EH (cell line): ENCODE data around the gene SBF1.
"Not testable (repeated sequence)": the region's sequence is repeated elsewhere in the genome, so short reads cannot be mapped to it uniquely, and the experiment has no call there.

ENCODE experiments used
- DNase-seq: peaks from one replicate; pipeline ENCODE4 v3.0.0-alpha.2; 2015; ENCODE audit warnings: low read depth

SBF1 gene

DNA sequence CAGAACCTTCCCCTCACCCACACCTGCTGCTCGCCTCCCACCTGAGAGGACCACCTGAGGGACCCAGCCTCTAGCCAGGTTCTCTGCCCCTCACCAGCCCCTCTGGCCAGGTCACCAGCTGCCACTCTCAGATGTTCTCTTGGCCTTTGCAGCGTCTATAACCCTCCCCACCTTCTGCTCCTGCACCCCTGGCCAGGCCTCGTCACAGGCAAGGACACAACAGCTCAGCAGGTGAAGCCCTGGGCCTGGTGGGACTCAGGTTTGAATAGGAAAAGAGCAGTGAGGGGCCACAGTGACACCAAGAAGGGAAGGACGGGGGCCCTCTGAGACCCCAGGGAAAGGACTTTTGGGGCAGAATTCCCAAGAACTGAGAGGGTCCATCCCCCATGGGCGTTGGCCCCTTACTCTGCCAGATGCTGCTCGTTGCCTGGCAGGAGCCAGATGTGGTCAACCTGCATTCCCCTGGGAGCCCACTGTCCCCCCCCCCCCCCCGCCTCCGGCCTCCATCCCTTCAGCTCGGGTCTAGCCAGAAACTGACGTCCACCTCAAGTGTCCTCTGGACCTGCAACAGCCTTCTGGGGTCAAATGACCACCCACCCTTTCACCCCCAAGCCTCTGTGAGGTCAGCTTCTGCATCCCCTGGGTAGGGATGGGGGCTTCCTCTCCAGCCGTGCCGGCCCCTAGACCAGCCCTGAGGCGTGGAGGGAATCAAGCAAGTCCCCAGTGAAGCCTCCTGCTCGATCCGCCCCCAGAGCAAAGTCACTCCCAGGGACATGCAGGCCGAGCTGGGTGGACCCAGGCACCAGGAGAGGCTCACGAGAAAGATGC, 28.7 kb downstream of the SBF1 start:
- DNase-seq = no peak

DNA sequence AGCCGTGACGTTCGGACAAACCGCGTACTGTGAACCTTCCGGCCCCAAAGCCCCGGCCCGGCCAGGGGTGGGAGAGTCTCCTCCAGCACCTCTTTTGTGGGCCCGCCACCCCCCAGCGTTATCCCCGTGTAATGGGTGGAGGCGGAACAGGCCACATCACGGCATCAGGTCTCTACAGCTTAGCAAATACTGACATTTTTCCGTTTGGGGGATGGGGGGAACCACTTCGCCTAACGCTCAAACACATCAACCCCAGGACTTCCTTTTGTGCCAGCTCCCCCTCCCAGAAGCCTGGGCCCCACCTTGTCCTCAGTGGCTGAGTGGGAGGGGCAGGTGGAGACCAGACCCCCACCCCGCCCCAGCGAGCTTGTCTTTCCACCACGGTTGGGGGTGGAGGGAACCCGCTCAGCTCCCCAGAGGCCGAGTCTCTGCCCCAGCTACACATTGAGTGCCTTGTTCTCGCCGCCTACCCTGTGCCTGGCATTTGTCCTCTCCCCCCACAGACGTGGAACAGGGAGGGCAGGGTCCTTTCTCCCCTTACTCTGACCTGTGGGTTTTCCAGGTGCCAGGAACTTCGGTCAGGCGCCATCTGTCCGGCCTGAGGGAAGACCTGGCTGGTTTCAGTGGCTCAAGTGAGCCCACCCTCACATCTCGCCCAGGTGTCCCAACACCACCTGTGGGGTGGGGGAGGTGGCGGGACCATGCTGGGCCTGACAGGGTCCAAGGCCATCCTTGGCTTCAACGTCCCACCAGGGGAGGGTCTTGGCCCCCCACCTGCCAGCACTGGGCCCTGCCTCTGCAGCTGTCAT, 29.6 kb downstream of the SBF1 start:
- DNase-seq = no peak

DNA sequence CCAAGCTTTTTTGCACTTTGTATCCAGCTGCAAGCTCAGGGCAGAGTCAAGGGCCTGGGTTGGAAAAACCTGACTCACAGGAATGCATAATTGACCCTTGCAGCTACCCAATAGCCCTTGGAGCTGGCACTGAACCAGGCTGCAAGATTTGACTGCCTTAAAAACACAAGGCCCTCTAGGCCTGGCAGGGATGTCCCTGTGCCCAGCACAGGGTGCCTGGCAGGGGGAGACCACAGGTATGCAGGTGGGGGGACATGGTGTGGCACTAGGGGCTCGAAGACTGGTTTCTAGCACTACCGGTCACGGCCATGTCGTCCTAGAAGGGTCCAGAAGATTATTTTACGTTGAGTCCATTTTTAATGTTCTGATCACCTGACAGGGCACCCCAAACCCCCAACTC, 30.2 kb downstream of the SBF1 start:
- DNase-seq = peak; percentile 81

DNA sequence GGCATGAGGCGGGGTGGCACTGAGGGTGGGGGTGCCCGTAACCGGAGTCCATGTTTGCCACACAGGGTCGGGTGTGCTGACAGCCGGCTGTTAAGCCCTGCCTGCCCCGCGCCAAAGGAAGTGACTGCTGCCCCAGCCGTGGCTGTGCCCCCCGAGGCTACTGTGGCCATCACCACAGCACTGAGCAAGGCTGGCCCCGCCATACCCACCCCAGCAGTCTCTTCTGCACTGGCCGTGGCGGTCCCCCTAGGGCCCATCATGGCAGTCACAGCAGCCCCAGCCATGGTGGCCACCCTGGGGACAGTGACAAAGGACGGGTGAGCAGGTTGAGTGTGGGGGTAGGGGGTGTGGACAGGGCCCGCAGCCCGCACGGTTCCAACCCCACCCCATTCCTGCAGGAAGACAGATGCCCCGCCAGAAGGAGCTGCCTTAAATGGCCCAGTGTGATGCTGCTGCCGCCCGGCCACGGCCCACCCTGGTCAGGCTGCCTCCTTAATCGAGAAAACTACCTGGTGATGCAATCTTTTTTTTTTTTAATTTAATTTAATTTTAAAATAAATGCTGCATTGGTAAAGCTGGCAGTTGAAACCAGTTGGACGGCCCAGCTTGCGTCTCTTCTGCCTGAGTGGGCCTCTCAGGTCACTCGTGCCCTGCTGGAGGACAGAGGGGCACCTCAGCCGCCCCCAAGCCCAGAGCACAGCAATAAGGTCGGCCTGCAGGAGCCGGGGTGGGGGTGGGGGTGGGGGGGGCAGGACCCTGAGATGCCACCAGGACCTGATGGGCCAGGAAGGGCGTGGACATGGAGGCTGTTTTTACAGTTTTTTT, 30.8 kb downstream of the SBF1 start:
- no peak for DNase-seq

DNA sequence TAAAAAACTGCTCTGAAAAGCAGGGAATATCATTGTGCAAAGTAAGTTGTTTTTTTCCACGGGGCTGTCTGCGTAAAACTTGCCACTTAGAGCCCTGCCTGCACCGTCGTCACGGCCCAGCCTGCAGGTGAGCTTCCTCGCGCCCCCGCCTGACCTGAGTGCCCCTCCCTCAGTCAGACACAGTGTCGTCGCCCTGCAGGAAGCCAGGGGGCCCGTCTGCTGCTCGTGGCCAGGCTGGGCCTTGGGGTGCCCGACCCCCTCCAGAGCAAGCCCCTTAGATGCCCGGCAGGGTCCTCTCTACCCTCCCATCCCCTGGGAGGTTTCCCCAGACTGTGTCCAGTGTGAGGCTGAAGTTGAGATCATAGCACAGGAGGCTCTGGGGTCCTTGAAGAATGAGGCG, 31.6 kb downstream of the SBF1 start:
- DNase-seq = no peak

DNA sequence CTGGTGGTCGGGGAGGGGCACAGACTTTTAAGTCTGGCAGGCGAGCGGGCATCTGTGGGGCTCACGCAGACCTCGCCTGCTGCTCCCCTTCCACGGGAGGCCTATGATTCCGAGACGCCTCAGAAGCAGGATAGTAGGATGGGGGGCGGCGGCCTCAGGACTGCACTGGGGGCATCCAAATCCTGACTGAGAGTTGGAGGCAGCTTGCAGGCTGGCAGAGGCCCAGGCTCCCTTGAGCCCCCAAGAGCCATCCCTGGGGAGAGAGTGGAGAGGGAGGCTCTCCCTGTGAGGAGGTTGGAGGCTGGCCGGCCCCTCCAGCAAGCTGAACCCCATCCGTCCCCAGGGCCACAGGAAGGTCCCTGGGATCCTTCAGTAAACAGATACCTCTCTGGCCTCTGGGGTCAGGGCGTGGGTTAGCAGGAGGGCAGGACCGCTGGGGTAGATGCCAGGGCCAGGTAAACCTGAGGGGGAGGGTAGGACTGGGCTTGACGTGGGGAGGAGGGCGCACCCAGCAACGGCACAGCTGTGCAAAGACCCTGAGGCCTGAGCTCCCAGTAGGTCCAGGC, 33.3 kb downstream of the SBF1 start:
- DNase-seq = no peak

DNA sequence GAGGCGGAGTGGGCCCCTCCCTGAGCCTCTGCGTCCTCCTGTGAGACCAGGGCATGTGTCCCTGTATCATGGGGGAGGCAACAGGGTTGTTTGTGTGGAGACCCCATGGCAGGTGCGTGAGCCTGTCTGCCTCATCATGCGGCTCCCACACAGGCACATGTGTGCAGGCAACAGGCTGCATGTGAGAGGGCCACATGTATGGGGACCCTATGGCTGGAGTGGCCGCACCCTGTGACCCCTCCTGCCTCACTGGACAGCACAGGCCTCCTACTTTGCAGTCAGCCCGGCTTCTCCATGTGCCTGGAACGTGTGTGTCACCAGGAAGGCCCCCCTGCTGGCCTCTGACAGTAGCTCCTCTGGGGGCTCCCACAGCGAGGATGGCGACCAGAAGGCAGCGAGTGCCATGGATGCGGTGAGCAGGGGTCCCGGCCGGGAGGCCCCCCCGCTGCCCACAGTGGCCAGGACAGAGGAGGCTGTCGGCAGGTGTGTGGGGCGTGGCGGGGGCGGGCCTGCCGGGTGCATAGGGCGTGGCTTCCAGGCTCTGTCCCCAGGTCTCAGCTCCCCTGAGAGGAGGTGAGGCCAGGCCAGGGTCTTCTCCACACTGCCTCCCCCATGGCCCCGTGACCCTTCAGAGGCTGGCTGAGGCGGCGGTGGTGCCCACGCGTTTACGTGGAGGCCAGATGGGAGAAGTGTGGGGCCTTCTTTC, 34.1 kb downstream of the SBF1 start:
- no peak for DNase-seq

DNA sequence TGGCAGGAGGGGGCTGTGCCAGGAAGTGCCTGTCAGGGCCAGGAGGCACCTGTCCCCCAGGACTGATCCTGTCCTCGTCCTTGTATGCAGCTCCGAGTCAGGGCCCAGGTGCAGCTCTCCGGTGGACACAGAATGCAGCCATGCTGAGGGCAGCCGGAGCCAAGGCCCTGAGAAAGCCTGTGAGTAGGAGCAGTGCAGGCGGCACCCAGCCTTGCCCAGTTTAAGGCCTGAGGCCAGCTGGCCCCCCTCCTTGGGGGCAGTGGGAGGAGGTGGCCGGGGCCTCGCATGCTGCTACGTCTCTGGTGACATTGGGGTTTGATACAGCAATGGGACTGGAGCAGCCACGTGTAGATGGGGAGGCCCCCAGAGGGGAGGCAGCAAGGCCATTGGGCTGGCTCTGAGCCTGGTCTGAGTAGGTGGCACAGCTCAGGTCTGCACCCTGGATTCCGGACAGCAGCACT, 34.9 kb downstream of the SBF1 start:
- DNase-seq = no peak

DNA sequence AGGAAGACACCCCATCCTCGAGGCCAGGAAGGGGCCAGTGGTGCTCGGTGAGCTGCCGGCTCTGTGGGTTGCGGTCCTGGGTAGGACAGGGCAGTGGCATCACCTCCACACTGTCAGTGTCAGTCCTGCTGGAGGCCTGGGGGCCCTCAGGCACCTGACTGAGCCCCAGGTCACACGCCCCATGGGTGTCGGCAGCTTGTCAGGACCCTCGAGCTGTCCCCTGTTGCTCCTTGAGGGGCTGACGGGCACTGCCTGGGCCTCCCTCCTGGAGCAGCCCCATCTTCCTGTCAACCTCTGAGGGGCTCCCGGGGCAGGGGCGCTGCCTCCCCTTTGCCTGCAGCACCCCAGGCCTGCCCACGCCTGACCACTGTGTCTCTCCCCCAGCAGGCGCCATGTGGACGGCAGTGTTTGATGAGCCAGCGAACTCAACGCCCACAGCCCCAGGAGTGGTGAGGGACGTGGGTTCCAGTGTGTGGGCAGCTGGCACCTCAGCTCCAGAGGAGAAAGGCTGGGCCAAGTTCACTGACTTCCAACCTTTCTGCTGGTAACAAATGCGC, 35.4 kb downstream of the SBF1 start:
- no peak for DNase-seq

DNA sequence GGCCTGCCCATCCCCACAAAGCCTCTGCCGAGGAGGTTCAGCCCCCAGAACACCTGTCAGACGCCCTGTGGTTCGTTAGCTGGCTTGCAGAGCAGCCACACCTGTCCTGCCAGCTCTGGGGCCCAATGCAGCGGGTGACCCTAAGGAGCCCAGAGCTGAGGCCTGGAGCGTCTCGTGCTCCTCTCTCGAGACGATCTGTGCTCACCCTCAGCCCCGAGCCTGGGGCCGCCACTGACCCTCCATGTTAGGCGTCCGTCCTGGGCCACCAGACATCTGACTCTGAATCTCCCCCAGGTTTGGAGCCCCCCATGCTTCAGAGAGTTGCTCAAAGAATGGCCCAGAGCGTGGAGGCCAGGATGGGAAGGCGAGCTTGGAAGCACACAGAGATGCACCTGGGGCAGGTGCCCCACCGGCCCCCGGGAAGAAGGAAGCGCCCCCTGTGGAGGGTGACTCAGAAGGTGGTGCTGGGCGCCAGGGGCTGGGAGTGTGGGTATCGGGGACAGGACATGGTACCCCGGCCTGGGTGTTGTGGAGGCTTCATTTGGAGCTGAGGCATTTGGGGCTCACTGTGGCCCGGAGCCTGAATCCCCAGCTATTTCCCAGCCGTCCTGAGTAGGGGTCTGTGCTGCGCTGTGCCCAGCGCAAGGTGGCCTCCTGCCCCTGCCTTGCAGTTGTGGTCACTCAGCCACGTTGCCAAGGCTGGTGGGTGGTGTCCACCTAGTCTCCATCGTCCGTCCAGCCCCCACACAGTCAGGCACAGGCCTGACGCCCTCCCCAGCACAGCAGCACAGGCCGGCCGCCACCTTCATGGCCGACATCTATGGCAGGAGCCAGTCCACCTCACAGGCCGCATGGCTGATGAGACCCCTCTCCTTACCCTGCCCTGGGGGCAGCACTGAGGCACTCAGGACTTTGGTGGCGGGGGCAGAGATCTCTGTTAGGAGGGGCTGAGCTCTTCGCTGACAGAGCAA, 36.2 kb downstream of the SBF1 start:
- no peak for DNase-seq

DNA sequence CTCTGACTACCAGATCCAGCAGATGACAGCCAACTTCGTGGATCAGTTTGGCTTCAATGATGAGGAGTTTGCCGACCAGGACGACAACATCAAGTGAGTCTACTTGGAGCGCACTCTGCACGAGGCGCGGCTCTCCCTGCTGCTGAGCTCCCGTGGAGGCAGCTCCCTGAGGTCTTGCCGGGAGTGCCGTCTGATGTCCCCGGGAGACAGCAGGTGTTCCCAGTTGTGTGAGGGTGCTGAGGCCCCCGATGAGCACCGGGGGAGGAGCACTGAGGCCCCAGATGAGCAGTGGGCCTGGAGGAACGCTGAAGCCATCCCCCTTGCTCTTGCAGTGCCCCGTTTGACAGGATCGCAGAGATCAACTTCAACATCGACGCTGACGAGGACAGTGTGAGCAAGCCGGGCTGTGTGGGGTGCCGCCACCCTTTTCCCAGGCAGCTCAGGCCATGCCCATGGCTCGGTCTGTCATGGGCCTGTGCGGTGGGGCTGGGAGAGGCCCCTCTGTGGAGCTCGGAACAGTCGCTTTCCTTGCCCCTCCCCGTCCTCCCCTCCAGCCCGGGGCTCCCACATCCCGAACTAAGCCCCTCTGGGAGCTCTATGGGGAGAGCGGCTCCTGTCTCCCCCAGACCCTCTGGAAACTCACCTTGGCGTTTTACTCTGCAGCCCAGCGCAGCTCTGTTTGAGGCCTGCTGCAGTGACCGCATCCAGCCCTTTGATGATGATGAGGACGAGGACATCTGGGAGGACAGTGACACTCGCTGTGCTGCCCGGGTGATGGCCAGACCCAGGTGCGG, 37.1 kb downstream of the SBF1 start:
- no peak for DNase-seq

DNA sequence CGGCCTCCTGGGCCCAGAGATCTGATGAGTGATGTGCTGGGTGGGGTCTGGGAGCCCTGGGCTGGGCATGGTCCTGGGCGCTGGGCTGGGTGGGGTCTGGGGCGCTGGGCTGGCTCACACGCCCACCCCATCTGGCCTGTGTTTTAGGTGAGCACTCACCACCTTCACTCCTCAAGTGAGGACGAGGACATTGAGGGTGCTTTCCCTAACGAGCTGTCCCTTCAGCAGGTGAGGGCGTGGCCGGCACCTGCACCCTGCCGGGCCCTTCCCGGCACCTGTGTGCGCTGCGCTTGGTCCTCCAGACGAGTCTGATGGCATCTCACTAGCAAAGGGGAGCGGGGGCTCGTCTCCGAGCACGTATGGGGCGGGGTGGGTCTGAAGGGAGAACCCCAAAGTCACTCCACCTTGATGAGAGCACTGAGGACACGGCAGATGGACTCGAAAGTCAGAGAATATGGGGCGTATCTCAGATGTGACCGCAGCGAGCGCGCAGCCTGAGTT, 37.9 kb downstream of the SBF1 start:
- DNase-seq = no peak

DNA sequence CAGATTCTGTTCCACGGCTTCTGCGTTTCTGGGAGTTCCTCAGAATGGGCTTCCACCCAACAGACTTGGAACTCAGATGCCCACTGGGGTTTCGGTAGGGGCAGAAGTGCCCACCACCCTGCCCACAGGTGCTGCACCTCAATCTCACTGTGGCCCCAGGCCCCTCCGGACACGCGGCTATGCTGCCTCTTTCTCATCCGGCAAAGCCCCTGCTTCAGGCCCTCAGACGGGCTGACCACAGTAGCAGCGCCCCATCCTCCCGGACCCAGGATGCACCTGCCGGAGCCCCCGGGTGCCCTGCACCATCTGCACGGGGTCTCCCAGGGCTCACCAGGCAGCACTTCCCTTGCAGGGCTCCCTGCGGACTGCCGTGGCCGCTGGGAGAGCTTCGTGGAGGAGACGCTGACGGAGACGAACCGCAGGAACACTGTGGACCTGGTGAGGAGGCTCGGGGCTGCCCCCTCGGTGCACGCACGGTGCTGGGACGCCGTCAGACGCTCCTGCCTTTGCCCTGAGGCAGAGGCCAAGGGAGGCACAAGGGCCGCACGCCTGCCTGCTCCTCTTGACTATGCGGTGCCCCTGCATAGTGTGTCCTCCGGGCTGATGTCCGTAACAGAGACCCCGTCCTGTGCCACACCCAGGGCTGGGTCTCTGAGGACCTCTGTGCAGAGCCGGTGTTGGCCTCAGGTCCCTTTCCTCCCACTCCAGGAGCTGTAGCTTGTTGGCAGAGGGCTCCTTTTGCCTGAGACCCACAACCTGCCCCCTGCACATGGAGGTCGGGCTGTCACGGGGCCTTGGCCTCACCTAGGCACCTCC, 38.6 kb downstream of the SBF1 start:
- no peak for DNase-seq

DNA sequence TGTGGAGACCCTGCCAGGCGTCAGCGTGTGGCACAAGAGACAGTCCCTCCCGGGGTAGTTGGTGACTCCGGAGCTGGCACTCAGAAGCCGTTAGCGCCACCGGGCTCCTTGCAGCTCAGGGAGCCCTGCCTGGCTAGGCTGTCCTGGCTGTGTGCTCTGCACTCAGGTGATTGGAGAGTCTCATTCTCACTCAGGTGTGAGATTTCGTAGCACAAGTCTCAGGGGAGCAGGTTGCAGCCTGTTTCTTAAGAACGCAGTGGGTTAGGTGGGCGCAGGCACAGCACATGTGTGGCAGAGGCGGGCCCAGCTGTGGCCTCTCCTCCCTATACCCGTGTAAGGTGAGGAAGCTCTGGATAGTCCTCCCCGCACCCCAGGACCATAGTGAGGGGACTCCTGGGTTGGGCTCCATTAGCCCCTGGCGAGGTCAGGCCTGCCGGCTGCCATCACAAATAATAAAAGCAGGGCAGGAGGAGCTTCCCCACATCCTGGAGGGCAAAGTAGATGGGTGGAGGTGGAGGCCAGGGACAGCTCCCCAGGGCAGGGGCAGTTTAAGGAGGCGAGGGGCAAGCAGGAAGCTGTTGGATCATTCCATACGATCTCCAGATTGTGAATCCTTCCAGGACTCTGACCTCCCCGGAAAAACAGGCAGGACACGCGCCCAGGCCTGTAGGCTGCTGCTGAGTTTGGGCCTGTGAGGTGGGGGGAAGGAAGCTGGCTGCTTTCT, 39.4 kb downstream of the SBF1 start:
- DNase-seq = no peak

DNA sequence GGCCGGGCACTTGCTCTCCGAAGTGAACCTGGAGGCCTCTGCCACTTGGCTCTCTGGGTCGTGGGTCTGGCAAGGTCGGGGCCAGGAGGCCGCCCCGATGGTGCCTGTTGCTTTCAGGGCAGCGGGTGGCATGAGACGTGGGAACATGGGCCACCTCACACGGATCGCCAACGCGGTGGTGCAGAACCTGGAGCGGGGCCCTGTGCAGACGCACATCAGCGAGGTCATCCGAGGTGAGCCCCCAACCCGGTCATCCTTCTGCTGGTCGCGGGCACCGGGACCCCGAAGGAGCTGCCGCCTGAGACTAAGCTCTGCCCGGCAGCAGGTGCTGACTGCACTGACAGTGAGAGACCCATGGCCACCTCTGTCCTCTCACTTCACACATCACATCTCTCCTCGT, 40.0 kb downstream of the SBF1 start:
- DNase-seq = no peak

DNA sequence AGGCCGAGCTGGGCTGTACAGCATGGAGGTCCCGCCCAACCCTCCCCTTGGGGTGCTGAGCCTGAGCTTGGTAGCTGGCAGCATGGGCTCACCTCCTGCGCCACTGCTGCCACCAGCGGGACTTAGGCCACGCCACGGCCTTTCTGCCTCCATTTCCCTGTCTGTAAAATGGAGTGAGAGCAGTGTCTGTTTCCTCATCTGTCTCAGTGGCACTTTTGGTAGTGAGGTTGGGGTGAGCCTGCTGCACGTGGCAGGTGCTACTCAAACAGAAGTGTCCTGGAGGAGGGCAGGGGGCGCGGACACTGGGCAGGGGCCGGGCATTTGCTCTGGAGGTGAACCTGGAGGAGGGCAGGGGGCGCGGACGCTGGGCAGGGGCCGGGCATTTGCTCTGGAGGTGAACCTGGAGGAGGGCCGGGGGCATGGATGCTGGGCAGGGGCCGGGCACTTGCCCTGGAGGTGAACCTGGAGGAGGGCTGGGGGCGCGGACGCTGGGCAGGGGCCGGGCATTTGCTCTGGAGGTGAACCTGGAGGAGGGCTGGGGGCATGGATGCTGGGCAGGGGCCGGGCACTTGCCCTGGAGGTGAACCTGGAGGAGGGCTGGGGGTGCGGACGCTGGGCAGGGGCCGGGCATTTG, 41.8 kb downstream of the SBF1 start:
- DNase-seq = not testable (repeated sequence)
